SK-N-SH (cell line): ENCODE data around the gene CUEDC1. TPM values are rescaled to one million over a fixed set of nuclear protein-coding genes. Genes with fewer than 3 reads are reported as not detected.

Source experiments
- CTCF ChIA-PET: fragments of 300-600, 350-600 bp; formaldehyde crosslinking; extraction: SDS; loops from one replicate; lab custom pipeline; 2021; lab: Yijun Ruan, JAX
- POLR2A ChIA-PET: fragments of 350-600 bp; sonication (Branson Sonifier 250); formaldehyde crosslinking; extraction: SDS; loops from one replicate; lab custom pipeline; 2020; ENCODE audit warnings: antibody characterized with exemption, inconsistent platforms; lab: Yijun Ruan, JAX
- DNase-seq: peaks from one replicate; pipeline ENCODE4 v3.0.0; 2012
- H2AFZ ChIP-seq: fragments of 200-600 bp; sonication (generic); 2 replicates; pipeline ENCODE4 v1.8.1; 2016; ENCODE audit warnings: antibody characterized with exemption, mild to moderate bottlenecking, low read depth
- H3F3A ChIP-seq: fragments of 200-600 bp; sonication (generic); replicated peaks from 2 replicates; pipeline ENCODE3; 2016; ENCODE audit warnings: antibody characterized with exemption, mild to moderate bottlenecking; ENCODE audit not compliant: insufficient read depth
- H3K27ac ChIP-seq, 2 experiments: fragments of 200-500 bp in 1 of 2; fragments of 200-600 bp in 1 of 2; sonication (Bioruptor generic) in 1 of 2; sonication (generic), shearing (Covaris generic) in 1 of 2; 2 replicates each; pipeline versions ENCODE4 v1.5.1 to v1.6.1; 2014 to 2016; ENCODE audit warnings: low read depth in 2 of 2, inconsistent platforms in 1 of 2, low read length in 1 of 2, mild to moderate bottlenecking in 1 of 2, mixed read lengths in 1 of 2
- H3K27me3 ChIP-seq: fragments of 200-600 bp; sonication (generic), shearing (Covaris generic); 2 replicates; pipeline ENCODE4 v1.6.1; 2016; ENCODE audit warnings: mixed run types; ENCODE audit not compliant: insufficient read depth
- H3K36me3 ChIP-seq, 2 experiments: fragments of 200-500 bp in 1 of 2; fragments of 200-600 bp in 1 of 2; sonication (Bioruptor generic) in 1 of 2; sonication (generic) in 1 of 2; replicated peaks in 1 of 2; 2 replicates each; pipeline versions ENCODE3 to v1.5.1; 2014 to 2016; ENCODE audit warnings: low read length in 1 of 2, mild to moderate bottlenecking in 1 of 2; ENCODE audit not compliant: insufficient read depth in 2 of 2, control insufficient read depth in 1 of 2
- H3K4me1 ChIP-seq, 2 experiments: fragments of 200-500 bp in 1 of 2; fragments of 200-600 bp in 1 of 2; sonication (Bioruptor generic) in 1 of 2; sonication (generic), shearing (Covaris generic) in 1 of 2; 2 replicates each; pipeline versions ENCODE4 v1.5.1 to v1.6.1; 2014 to 2016; ENCODE audit warnings: low read depth in 1 of 2, low read length in 1 of 2, mixed run types in 1 of 2; ENCODE audit not compliant: insufficient read depth in 2 of 2, control insufficient read depth in 1 of 2
- H3K4me2 ChIP-seq: fragments of 200-600 bp; sonication (generic), shearing (Covaris generic); 2 replicates; pipeline ENCODE4 v1.6.1; 2017; ENCODE audit warnings: mixed run types
- H3K4me3 ChIP-seq, 2 experiments: fragments of 200-500 bp in 1 of 2; fragments of 200-600 bp in 1 of 2; sonication (Bioruptor generic) in 1 of 2; sonication (generic), shearing (Covaris generic) in 1 of 2; 2 replicates each; pipeline versions ENCODE4 v1.5.1 to v1.8.1; 2014 to 2016; ENCODE audit warnings: low read depth in 2 of 2, inconsistent platforms in 1 of 2, low read length in 1 of 2, mild to moderate bottlenecking in 1 of 2, mixed read lengths in 1 of 2, moderate library complexity in 1 of 2
- H3K79me2 ChIP-seq: fragments of 200-600 bp; sonication (generic); 2 replicates; pipeline ENCODE4 v1.8.1; 2017; ENCODE audit warnings: mild to moderate bottlenecking; ENCODE audit not compliant: insufficient read depth
- H3K9ac ChIP-seq: fragments of 200-600 bp; sonication (generic); 2 replicates; pipeline ENCODE4 v1.6.1; 2017; ENCODE audit warnings: mixed run types
- H3K9me2 ChIP-seq: fragments of 200-600 bp; sonication (generic); 2 replicates; pipeline ENCODE4 v1.6.1; 2017; ENCODE audit warnings: mixed run types
- H3K9me3 ChIP-seq: fragments of 200-600 bp; sonication (generic); 2 replicates; pipeline ENCODE4 v1.6.1; 2017; ENCODE audit warnings: mixed run types, mild to moderate bottlenecking, moderate library complexity
- H4K20me1 ChIP-seq: fragments of 200-600 bp; sonication (generic); 2 replicates; pipeline ENCODE4 v1.6.1; 2017; ENCODE audit warnings: mild to moderate bottlenecking, mixed run types; ENCODE audit not compliant: insufficient read depth
- CHD2 ChIP-seq: fragments of 150-350 bp; IDR thresholded peaks from 2 replicates; pipeline ENCODE4 v1.6.1; 2018; ENCODE audit warnings: low read length; ENCODE audit not compliant: partially characterized antibody
- EP300 ChIP-seq, 2 experiments: IDR thresholded peaks; 2 replicates each; pipeline versions ENCODE4 v1.4.0 to v1.6.1; 2012; ENCODE audit warnings: borderline replicate concordance in 1 of 2, low read depth in 1 of 2, low read length in 1 of 2
- GABPA ChIP-seq: IDR thresholded peaks from 2 replicates; pipeline ENCODE4 v1.4.0; 2012; ENCODE audit warnings: low read depth, mild to moderate bottlenecking
- JUND ChIP-seq: IDR thresholded peaks from 2 replicates; pipeline ENCODE4 v1.4.0; 2012
- MEF2A ChIP-seq: IDR thresholded peaks from 2 replicates; pipeline ENCODE4 v1.4.0; 2012; ENCODE audit warnings: low read depth, borderline replicate concordance
- NFIC ChIP-seq: IDR thresholded peaks from 2 replicates; pipeline ENCODE4 v1.4.0; 2012; ENCODE audit warnings: borderline replicate concordance
- RAD21 ChIP-seq: IDR thresholded peaks from 2 replicates; pipeline ENCODE4 v1.6.1; 2012; ENCODE audit warnings: mild to moderate bottlenecking, low read length
- RCOR1 ChIP-seq: fragments of 150-350 bp; IDR thresholded peaks from 2 replicates; pipeline ENCODE4 v1.6.1; 2017; ENCODE audit warnings: antibody characterized with exemption, low read length
- RFX5 ChIP-seq: IDR thresholded peaks from 2 replicates; pipeline ENCODE4 v1.6.1; 2012; ENCODE audit warnings: mild to moderate bottlenecking, improper control_type of control experiment, low read length
- RXRA ChIP-seq: IDR thresholded peaks from 2 replicates; pipeline ENCODE4 v1.4.0; 2012; ENCODE audit warnings: low read depth, mild to moderate bottlenecking, borderline replicate concordance
- SIN3A ChIP-seq: IDR thresholded peaks from 2 replicates; pipeline ENCODE4 v1.6.1; 2012; ENCODE audit warnings: low read depth, mild to moderate bottlenecking, low read length, moderate library complexity, borderline replicate concordance
- TAF1 ChIP-seq: IDR thresholded peaks from 2 replicates; pipeline ENCODE4 v1.6.1; 2012; ENCODE audit warnings: low read depth, mild to moderate bottlenecking, low read length, moderate library complexity, borderline replicate concordance
- WGBS: methylation state at CpG from one replicate; pipeline ENCODE4 v1.1.6; 2017; ENCODE audit warnings: low lambda C conversion rate; 5-methylcytosine and 5-hydroxymethylcytosine counted together
- polyA plus RNA-seq, 3 experiments: library from polyadenylated mRNA; depleted of rRNA; stranded (reverse); fragments of >200 nt; gene quantifications; 2 replicates each; pipeline ENCODE4 v1.2.3, GENCODE V29; 2012
- TF ChIP-seq, protein P1 (sequence below): IDR thresholded peaks from 2 replicates; pipeline ENCODE4 v1.4.0; 2012; ENCODE audit warnings: low read depth
- TF ChIP-seq, protein P2 (sequence below): IDR thresholded peaks from 2 replicates; pipeline ENCODE4 v1.4.0; 2012; ENCODE audit warnings: low read depth, borderline replicate concordance
- TF ChIP-seq, protein P3 (sequence below): IDR thresholded peaks from 2 replicates; pipeline ENCODE4 v1.4.0; 2012; ENCODE audit warnings: low read depth, borderline replicate concordance
- TF ChIP-seq, protein P4 (sequence below): IDR thresholded peaks from 2 replicates; pipeline ENCODE4 v1.6.1; 2012; ENCODE audit warnings: mild to moderate bottlenecking, low read depth, low read length, moderate library complexity

The CUEDC1 gene
- polyA plus RNA-seq, 1 of the 3 experiments (the other 2 are of a cell fraction): 58.9 TPM

DNA sequence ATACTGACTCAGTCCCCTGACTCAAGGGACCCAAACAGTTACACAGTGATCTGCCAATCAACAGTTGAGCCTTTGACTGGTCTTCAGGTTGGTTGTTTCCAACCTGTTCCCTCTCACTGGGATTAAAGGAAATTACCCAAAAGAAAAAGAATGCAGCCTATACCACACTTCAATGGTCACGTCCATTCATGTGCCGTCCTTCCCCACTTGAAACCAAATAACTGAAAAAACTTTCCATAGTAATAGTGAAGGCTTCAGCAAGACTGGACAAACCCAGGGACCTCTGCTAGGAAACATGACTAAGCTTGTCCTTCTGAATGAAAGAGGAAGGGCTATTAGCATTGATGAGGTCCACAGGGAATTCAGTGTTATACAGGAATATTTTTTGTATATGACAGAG is 135.9 kb downstream of the CUEDC1 start:
- Histone ChIP-seq H3K9me3 (no peaks in the 10 kb centered on the region), H3K27ac (no peak overlapping the region), H3K4me1 (no peaks in the 10 kb centered on the region; a peak in 1 of 4 replicates), H3K79me2 (no peaks in the 10 kb centered on the region), H3K36me3 (no peaks in the 10 kb centered on the region), H3F3A (no peaks in the 10 kb centered on the region), H3K9me2 (no peaks in the 10 kb centered on the region), H3K27me3 (no peaks in the 10 kb centered on the region), H3K9ac (no peak overlapping the region), H3K4me2 (no peak overlapping the region), H2AFZ (no peak overlapping the region), H4K20me1 (no peaks in the 10 kb centered on the region), H3K4me3 (no peak overlapping the region)
- TF ChIP-seq GABPA (no peak), CHD2 (no peak), EP300 (IDR thresholded peaks at IDR 0.05; ENCODE audit: borderline replicate concordance in 1 of 2, low read depth in 1 of 2, low read length in 1 of 2) (no peak), JUND (no peak), RFX5 (no peak), MEF2A (no peak), SIN3A (no peak), RXRA (no peak), RCOR1 (no peak), TAF1 (no peak), NFIC (no peak), RAD21 (no peak)
- TF ChIP-seq, protein P1, sequence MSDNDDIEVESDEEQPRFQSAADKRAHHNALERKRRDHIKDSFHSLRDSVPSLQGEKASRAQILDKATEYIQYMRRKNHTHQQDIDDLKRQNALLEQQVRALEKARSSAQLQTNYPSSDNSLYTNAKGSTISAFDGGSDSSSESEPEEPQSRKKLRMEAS: no peak
- TF ChIP-seq, protein P2, sequence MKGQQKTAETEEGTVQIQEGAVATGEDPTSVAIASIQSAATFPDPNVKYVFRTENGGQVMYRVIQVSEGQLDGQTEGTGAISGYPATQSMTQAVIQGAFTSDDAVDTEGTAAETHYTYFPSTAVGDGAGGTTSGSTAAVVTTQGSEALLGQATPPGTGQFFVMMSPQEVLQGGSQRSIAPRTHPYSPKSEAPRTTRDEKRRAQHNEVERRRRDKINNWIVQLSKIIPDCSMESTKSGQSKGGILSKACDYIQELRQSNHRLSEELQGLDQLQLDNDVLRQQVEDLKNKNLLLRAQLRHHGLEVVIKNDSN: no peak
- TF ChIP-seq, protein P3, sequence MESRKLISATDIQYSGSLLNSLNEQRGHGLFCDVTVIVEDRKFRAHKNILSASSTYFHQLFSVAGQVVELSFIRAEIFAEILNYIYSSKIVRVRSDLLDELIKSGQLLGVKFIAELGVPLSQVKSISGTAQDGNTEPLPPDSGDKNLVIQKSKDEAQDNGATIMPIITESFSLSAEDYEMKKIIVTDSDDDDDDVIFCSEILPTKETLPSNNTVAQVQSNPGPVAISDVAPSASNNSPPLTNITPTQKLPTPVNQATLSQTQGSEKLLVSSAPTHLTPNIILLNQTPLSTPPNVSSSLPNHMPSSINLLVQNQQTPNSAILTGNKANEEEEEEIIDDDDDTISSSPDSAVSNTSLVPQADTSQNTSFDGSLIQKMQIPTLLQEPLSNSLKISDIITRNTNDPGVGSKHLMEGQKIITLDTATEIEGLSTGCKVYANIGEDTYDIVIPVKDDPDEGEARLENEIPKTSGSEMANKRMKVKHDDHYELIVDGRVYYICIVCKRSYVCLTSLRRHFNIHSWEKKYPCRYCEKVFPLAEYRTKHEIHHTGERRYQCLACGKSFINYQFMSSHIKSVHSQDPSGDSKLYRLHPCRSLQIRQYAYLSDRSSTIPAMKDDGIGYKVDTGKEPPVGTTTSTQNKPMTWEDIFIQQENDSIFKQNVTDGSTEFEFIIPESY: no peak
- TF ChIP-seq, protein P4, sequence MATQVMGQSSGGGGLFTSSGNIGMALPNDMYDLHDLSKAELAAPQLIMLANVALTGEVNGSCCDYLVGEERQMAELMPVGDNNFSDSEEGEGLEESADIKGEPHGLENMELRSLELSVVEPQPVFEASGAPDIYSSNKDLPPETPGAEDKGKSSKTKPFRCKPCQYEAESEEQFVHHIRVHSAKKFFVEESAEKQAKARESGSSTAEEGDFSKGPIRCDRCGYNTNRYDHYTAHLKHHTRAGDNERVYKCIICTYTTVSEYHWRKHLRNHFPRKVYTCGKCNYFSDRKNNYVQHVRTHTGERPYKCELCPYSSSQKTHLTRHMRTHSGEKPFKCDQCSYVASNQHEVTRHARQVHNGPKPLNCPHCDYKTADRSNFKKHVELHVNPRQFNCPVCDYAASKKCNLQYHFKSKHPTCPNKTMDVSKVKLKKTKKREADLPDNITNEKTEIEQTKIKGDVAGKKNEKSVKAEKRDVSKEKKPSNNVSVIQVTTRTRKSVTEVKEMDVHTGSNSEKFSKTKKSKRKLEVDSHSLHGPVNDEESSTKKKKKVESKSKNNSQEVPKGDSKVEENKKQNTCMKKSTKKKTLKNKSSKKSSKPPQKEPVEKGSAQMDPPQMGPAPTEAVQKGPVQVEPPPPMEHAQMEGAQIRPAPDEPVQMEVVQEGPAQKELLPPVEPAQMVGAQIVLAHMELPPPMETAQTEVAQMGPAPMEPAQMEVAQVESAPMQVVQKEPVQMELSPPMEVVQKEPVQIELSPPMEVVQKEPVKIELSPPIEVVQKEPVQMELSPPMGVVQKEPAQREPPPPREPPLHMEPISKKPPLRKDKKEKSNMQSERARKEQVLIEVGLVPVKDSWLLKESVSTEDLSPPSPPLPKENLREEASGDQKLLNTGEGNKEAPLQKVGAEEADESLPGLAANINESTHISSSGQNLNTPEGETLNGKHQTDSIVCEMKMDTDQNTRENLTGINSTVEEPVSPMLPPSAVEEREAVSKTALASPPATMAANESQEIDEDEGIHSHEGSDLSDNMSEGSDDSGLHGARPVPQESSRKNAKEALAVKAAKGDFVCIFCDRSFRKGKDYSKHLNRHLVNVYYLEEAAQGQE: no peak
- POLR2A ChIA-PET: no interaction called here
- DNase-seq: no peak
- CTCF ChIA-PET: interaction anchor here (21.2 kb wide), 1 partner anchor 14 kb away, joined by 187 read pairs; no protein-coding TSS in a partner anchor
- 59% methylated on average over 2 of the region's 2 CpGs for WGBS
